ENCODE measurements around the gene ZBTB1.

ZBTB1 gene

DNA sequence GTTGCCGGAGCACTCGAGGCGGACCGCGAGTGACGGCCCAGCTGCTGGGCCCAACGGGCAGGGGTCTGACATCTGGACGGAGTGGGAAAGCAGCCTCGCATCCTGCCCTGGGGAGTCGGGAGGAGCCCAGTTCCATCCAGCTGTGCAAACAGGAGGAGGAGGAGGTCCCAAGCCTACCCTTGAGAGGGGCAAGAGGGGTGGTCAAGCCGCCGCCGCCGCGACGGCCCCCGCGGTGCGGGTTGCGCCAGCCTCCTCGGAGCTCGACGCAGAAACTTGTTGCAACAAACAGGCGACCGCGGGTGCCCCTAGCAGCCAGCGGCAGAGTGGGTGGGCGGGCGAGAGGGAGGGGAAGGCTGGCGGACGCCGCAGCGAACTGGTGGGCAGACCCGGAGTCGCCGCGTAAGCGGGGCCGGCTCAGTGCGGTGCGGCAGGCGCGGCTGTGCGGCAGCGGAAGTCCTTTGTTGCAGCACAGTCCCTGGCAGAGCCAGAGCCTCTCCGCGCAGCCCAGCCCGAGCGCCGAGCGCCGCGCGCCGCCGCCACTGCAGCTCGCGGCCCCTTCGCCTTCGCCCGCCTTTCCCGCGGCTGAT lies at the start of gene ZBTB1:
ZBTB1 (plus strand) TSS at position 461 of the 587 bp plus-strand sequence. CDS start 16,735 bp downstream, outside the sequence.
- DNase-seq = peak; percentile 40

DNA sequence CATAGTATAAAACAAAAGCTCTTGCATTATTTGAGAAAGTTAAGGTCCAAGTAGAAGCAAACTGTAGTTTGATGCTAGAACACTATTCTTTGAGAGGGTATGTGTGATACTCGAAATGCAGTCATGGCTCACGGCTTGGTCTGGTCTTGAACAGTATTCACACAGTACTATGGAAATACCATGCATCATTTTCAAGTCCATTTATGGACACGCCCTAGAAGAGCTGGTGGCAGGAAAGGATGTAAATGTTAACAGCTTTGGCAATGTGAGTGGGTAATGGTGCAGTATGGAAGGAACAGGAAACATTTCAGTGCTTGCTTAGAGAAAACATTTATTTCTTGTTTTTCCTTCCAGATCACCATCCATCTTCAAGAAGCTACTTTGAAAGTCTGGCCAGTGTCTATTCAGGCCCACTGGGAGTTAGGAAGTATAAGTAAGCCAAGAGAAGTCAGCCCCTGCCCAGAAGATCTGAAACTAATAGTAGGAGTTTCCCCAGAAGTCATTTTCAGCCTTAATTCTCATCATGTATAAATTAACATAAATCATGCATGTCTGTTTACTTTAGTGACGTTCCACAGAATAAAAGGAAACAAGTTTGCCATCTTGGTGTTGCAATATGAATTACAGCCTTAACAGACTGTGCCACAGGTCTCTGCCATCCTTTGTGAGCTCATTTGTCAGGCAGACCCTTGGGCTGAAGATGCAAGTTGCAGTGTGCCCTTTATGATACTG lies 45.0 kb upstream of the ZBTB1 start:
- no peak for DNase-seq

DNA sequence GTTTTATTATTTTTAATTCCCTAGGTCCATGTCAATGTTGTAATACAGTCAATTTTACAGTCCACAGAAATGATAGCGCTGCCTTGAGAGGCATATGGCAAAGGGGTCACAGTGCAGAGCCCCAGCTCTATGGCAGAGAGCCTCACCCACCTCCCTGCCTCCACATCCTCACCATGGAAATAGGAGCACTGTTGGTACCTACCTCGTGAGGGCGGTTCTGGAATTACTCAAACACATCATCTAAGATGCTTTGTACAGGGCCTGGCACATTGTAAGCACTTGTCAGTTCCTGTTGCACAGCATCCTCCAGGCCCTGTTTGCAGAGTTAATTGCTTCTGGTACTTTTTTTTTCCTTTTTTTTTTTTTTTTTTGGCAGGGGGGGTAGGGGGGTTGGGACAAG lies 43.3 kb upstream of the ZBTB1 start:
- DNase-seq = no peak

DNA sequence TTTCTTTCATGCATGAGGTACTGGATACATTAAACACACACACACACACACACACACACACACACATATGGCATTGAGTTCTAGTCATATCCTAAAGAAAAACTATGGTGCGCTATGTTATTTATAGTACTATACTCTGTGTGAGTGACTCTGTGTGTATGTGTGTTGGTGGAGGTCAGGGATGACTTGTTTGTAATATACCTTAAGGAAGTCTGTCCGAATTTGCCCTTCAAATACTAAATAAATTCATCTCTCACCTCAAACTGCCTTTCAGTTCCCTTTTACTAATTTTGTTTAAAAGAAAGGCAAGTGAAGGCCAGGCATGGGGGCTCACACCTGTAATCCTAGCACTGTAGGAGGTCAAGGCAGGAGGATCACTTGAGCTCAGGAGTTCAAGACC lies 41.4 kb upstream of the ZBTB1 start:
- DNase-seq = no peak

DNA sequence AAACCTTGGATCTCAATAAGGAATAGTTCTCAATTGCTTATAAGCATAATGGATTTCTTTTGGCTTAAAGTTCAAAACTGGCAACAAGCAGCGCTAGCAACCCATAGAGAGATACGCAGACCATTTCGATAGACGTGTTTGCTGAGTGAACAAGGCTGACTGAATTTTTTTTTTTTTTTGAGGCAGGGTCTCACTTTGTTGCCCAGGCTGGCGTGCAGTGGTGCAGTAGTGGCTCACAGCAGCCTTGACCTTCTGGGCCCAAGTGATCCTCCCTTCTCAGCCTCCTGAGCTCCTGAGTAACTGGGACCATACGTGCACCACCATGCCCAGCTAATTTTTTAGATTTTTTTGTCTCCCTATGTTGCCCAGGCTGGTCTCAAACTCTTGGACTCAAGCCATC lies 40.7 kb upstream of the ZBTB1 start:
- DNase-seq = no peak

DNA sequence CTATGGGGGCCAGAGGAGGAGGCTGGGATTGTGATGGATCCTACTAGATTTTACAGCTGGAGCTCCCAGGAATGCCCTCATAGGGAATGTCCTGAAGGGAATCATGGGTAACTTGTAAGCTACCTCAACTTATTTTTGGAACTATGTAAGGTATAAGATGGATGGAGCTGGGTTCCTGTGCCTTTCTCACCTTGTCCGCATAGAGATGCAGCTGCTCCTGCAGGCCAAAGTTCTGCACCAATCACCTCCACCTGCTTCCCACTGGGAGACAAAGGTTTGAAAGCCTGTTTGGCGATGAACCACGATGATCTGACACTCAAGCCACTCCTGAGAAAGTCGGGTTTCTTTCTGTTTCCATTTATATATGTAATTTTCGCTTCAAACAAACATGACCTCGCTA lies 39.9 kb upstream of the ZBTB1 start:
- DNase-seq = no peak

GRCh38 chr14:64465191-64465822 lies 39.3 kb upstream of the ZBTB1 start, which contains the start of gene AKAP5:
TSS of gene AKAP5 (plus strand) at chr14:64465499. CDS start at chr14:64468395, 2,896 bp downstream.
- DNase-seq = no peak

- no peak for DNase-seq
Observed at GRCh38 chr14:64465831-64466554, 38.6 kb upstream of the ZBTB1 start.

DNA sequence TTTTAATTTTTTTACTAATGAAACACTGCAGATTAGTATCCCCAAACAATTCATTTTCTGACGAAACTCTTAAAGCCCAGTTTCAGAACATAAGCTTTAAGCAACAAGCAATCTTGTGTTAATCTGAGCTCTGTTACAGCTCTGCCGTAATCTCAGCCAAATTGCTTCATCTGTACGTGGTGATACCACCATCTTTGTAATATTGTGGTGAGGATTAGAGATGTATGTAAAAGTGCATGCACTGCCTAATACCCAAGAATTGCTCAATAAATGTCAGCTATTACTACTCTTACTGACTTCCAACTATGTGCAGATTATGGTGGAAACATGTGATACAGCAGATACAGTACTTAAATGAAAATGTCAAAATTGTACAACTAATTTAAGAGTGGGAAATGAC lies 37.5 kb upstream of the ZBTB1 start:
- no peak for DNase-seq

- no peak for DNase-seq
Observed at GRCh38 chr14:64467566-64467965, 37.0 kb upstream of the ZBTB1 start.

GRCh38 chr14:64468451-64468850 lies 36.1 kb upstream of the ZBTB1 start:
- DNase-seq = no peak

DNA sequence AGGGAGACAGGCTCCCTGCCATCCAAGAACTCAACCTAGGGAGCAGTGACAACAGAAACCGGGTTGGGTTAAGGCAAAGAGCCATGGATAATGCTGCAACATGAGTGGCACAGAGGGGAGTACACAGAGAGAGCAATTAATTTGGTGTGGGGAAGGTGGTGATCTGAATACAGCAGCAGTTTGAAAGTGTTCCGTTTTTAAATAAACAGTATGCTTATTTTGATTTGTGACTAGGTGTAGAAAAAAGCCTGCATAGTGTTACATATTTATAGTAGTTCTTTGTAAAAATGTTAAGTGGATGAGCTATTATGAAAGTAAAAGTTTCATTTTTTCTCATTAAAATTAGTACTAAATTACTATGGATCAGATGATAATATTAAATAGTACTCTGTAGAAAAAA lies 30.5 kb upstream of the ZBTB1 start:
- DNase-seq = no peak

- no peak for DNase-seq
Observed at GRCh38 chr14:64474698-64475097, 29.9 kb upstream of the ZBTB1 start.

GRCh38 chr14:64475585-64476273 lies 28.8 kb upstream of the ZBTB1 start:
- DNase-seq = no peak

GRCh38 chr14:64476438-64476837 lies 28.1 kb upstream of the ZBTB1 start:
- DNase-seq = no peak

GRCh38 chr14:64478634-64479250 lies 25.8 kb upstream of the ZBTB1 start:
- no peak for DNase-seq

- no peak for DNase-seq
Observed at GRCh38 chr14:64488590-64489099, 15.9 kb upstream of the ZBTB1 start.

DNA sequence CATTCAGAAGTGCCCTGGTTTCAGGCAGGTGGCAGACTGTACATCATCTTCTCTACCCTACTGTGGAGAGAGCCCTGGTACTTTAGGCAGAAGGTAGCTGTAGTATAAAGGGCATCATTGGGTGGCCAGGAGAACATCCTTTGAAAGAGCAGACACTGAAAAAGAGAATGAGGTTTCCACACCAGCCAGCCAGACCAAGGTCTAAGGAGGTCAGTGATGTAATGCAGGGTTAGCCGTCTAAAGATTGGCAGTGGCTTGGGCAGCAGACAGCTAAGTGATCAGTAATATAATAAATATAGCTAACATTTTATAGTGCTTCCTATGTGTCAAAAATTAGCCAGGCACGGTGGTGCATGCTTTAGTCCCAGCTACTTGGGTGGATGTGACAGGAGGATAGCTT lies 12.9 kb upstream of the ZBTB1 start:
- DNase-seq = no peak

- no peak for DNase-seq
Observed at GRCh38 chr14:64493455-64493854, 11.1 kb upstream of the ZBTB1 start.

DNA sequence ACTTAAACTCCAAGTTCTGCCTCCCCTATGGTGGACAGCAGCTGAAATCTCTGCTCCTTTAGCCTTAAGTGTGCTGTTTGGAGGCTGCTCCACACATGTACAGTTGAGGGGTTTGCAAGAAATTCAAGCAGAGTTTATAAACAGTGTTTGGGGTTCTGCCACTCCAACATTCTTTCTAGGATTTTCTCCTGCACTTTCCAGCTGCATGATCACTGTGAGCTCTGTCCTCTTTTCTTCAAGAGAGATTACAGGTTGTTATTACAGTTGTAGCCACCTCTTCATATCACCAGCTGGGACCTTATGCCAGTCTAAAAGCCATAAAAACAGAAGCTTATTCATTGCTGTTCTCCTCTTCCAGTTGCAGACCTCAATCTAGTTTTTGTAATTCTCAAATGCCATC lies 9.3 kb upstream of the ZBTB1 start:
- no peak for DNase-seq

DNA sequence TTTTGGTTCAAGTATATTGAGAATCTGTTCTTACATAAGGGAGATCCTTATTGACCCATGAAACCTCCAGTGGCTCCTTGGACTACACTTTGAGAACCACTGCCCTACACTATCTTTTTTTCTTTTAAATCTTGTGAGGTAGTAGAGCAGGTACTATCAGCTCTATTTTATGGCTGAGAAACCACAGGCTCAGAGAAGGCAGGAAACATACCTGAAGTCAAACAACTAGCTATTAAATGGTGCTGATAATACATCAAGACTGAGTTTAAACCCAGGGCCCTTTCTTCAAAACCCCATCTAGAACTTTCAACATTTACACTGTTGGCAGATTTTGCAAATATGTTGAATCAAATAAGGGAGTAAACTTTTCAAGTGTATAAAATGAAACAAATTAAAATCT lies 7.8 kb upstream of the ZBTB1 start:
- no peak for DNase-seq

DNA sequence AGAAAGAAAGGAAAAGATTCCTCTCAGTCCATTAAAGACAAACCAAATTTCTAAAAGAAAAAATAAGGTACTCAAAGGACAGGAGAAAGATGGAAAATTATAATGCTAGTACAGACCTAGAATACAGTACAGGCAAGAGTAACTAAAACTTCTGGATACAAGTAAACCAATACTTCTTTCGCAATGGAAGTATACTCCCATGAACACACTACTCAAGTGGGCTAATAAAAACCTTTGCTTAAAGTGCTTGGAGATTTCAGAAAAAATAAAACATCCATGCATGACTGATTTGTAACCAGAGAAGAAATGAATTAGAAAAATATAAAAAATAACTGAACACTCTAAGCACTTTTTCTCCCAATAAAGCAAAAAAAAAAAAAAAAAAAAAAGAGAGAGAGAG lies 4.5 kb upstream of the ZBTB1 start:
- DNase-seq = no peak

All from NCI-H2081 treated with DMSO at 0.1 percent for 48 hours (cell line).